Measurements from ENCODE around the gene AIG1. TPM values are rescaled to one million over a fixed set of nuclear protein-coding genes. Genes with fewer than 3 reads are reported as not detected.

AIG1 gene
- total RNA-seq, 1 experiment from 2014 or later = 51.1 TPM

- POLR2A ChIA-PET = no interaction called here
- DNase-seq (ENCODE audit: low read depth, low spot score) = no peak
Measured at GRCh38 chr6:143100429-143100828, 39.7 kb downstream of the AIG1 start.

More at GRCh38 chr6:143100429-143100828, 39.7 kb downstream of the AIG1 start:
- no peaks in the 10 kb centered on the region for H3K36me3 ChIP-seq (ENCODE audit: control insufficient read depth in 1 of 2, insufficient read depth in 2 of 2, low read length in 2 of 2)
- H2AFZ ChIP-seq (ENCODE audit: low read depth, low read length, poor library complexity, severe bottlenecking) = no peak overlapping the region
- ChIA-PET CTCF (no interaction called here), RAD21 (ENCODE audit: low non-redundant PET in 1 of 2, low total read pairs in 2 of 2, uncharacterized antibody in 2 of 2, unreplicated experiment in 2 of 2) (no interaction called here)
- H3K27me3 ChIP-seq (ENCODE audit: insufficient read depth, low read length) = no peaks in the 10 kb centered on the region
- no TSS peak for BruUV-seq (replicated peaks)
- no peak for ATAC-seq
- H3K4me3 ChIP-seq (replicated peaks in 1 of 2; ENCODE audit: low read depth in 1 of 2, low read length in 2 of 2) = no peak overlapping the region
- H3K9me2 ChIP-seq (ENCODE audit: insufficient read depth) = no peaks in the 10 kb centered on the region
- intact Hi-C loops (cut with micrococcal nuclease) = no loop called here
- H3K9ac ChIP-seq (ENCODE audit: low read length) = no peak overlapping the region
- H3K79me2 ChIP-seq (ENCODE audit: insufficient read depth, low read length) = no peaks in the 10 kb centered on the region
- no peak overlapping the region for H3K27ac ChIP-seq (ENCODE audit: low read depth, low read length)
- H3K4me2 ChIP-seq (ENCODE audit: low read length) = no peak overlapping the region
- no peaks in the 10 kb centered on the region for H3K4me1 ChIP-seq (ENCODE audit: control insufficient read depth in 1 of 2, insufficient read depth in 2 of 2, low read length in 2 of 2)
- no peaks in the 10 kb centered on the region; the same call in 1 of the 2 replicates for H4K20me1 ChIP-seq (ENCODE audit: insufficient read depth)
- H3K9me3 ChIP-seq (ENCODE audit: control insufficient read depth in 1 of 2, insufficient read depth in 1 of 2, low read depth in 1 of 2, low read length in 2 of 2) = no peaks in the 10 kb centered on the region
- TF ChIP-seq POLR2A (IDR thresholded peaks at IDR 0.05; ENCODE audit: borderline replicate concordance, extremely low read depth, insufficient read depth, insufficient read length) (no peak), MAX (IDR thresholded peaks at IDR 0.05) (no peak), ZBTB33 (IDR thresholded peaks at IDR 0.05; ENCODE audit: extremely low read depth, insufficient replicate concordance, low read length) (no peak), CTCF (IDR thresholded peaks at IDR 0.05 in 2 of 3, conservative IDR thresholded peaks at IDR 0.05 in 1 of 3; ENCODE audit: borderline replicate concordance in 1 of 3, insufficient read depth in 1 of 3, low read depth in 2 of 3, low read length in 2 of 3) (no peak), ZFX (IDR thresholded peaks at IDR 0.05) (no peak), EZH2 (IDR thresholded peaks at IDR 0.05) (no peak), ATF3 (IDR thresholded peaks at IDR 0.05) (no peak), SP1 (IDR thresholded peaks at IDR 0.05; ENCODE audit: low read depth) (no peak), SRF (IDR thresholded peaks at IDR 0.05; ENCODE audit: low read depth) (no peak), RAD21 (IDR thresholded peaks at IDR 0.05; ENCODE audit: low read depth) (no peak), REST (IDR thresholded peaks at IDR 0.05; ENCODE audit: low read depth) (no peak), ZNF274 (IDR thresholded peaks at IDR 0.05; ENCODE audit: low read depth, low read length) (no peak), POLR2AphosphoS5 (IDR thresholded peaks at IDR 0.05; ENCODE audit: low read depth, low read length) (no peak)
